Measurements from ENCODE around the gene PDZRN4. TPM values are rescaled to one million over a fixed set of nuclear protein-coding genes. Genes with fewer than 3 reads are reported as not detected.

PDZRN4 gene
- total RNA-seq, 1 experiment from 2014 or later: not detected

GRCh38 chr12:41459111-41459905 lies 271.2 kb downstream of the PDZRN4 start:
- no peak for DNase-seq (ENCODE audit: low read depth)

GRCh38 chr12:41459906-41460214 lies 271.7 kb downstream of the PDZRN4 start:
- DNase-seq (ENCODE audit: low read depth): no peak

- DNase-seq (ENCODE audit: low read depth): no peak
Measured at GRCh38 chr12:41460906-41461305, 272.8 kb downstream of the PDZRN4 start.

DNA sequence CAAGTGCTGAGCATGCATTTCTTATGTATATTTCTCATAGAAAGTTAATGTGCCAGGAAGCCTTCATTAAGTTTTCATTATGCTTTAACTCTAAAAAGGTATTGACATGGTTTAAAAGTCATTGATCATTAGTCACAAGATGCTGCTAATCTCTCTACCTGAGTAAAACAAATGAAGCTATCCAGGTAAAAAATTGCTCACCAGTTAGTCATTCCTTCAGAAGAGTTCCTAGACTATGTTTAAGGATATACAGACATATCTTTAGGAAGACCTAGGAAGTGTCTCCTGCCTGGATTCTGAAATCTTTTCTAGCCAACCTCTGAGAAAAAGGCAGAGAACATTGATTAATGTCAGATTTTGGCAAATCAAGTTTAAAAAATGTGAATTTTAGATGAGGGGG lies 274.2 kb downstream of the PDZRN4 start:
- no peak for DNase-seq (ENCODE audit: low read depth)

DNA sequence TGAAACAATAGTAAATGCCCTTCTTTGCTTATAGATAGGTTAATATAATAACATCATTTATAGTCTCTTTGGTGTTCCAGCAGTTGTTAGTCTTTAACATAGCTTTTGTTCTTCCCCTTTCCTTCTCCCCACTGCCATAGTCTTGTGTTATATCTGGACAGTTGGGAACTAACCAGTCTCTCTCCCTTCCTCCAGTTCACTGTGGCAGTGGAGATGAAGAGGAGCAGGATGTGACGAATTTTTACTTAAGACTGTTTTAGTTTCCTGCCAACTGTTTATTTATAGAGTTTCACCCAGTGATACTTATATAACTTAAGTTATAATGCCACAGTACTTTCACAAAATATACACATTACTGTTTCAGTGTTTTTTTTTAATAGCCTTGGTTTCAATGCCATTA lies 277.4 kb downstream of the PDZRN4 start:
- no peak for DNase-seq (ENCODE audit: low read depth)

DNA sequence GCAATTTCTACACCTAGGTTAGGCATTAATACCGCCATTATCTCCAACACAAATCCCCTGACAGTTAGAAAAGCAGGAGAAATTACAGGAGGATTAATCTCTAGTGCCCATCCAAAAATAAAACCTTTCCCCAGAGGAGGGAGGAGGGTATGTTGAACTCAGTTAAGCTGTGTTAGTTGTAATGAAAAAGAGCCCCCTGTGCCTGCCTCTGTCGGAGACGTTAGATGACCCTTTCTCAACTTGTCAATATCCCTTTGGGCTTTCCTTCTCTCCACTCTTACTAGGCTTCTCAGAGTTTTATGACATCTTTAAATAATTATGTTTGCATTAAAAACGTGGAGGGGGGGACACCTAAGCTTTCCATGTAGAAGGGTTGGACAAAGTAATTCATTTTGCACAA lies 278.2 kb downstream of the PDZRN4 start:
- DNase-seq (ENCODE audit: low read depth): no peak

DNA sequence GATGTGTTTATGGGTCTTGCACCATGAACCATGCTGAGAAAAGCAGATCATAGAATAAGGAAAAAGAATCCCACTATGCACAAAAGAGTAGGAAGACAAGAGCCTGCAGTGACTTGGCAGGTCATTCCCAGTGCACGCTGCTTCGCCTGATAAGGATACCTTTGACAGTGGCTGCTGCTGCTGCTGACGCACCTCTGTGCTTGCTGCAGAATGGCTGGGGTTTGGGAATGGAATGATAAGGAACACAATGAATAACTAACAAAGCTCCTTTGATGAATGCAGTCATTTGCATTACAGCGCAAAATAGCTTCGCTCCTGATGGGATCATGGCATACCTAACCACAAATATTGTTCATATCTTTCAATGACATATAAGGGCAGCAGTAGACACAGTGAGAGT lies 278.7 kb downstream of the PDZRN4 start:
- DNase-seq (ENCODE audit: low read depth): no peak

- DNase-seq (ENCODE audit: low read depth): no peak
Measured at GRCh38 chr12:41467591-41468325, 279.6 kb downstream of the PDZRN4 start.

GRCh38 chr12:41468341-41468740 lies 280.2 kb downstream of the PDZRN4 start:
- no peak for DNase-seq (ENCODE audit: low read depth)

DNA sequence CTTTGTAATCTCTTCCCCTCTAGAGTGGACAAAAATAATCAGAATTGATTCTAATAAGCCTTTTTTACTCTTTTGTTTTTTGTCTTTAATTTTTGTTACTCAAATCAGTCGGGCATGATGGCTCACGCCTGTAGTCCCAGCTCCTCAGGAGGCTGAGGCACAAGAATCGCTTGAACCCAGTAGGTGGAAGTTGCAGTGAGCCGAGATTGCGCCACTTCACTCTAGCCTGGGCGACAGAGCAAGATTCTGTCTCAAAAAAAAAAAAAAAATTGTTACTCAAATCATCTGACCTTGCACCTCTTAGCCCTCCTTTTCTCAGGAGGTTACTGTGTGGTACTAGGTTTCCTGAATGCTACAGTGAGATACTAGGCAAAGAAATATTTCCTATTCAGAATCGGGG lies 280.6 kb downstream of the PDZRN4 start:
- no peak for DNase-seq (ENCODE audit: low read depth)

GRCh38 chr12:41473441-41473840 lies 285.3 kb downstream of the PDZRN4 start:
- no peak for DNase-seq (ENCODE audit: low read depth)

GRCh38 chr12:41474001-41474400 lies 285.9 kb downstream of the PDZRN4 start:
- no peak for DNase-seq (ENCODE audit: low read depth)

- DNase-seq (ENCODE audit: low read depth): no peak
Measured at GRCh38 chr12:41476499-41477439, 288.6 kb downstream of the PDZRN4 start.

DNA sequence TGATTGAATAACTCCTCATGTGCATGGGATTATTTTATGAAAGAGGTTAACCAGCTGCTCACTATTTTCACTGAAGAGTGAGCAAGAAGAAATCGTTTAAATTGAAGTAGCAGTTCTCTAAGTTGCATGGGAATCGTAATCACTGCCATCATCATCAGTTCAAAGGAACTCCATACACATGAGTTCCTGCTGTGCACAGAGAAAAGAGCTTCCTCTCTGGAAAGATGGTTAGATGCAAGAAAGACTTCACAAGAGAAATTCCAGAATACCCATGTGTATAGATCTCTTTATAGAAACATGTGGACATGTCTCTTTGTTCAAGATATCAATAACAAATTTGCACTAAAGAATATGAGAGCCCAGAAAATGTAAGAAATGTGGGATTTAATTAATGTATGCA lies 291.3 kb downstream of the PDZRN4 start:
- no peak for DNase-seq (ENCODE audit: low read depth)

GRCh38 chr12:41485203-41485602 lies 297.1 kb downstream of the PDZRN4 start:
- DNase-seq (ENCODE audit: low read depth): peak; percentile 3

DNA sequence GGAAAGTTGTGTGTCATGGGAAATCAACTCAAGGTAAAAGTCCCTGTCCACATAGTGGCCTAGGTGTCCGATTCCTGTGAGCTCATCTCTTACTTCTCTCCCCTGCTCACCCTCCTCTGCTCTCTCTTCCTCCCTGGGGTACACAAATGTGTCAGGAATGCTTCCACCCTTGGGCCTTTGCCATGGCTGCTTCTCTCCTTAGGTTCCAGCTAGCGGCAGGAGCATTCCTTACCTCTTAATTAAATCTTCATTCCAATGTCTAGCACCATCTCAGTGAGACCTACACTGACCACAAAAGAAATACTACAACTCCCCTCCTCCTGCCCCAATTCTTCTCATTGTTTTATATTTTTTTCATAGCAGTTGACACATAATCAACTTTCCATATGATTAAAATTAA lies 298.6 kb downstream of the PDZRN4 start:
- DNase-seq (ENCODE audit: low read depth): peak; percentile 5

- no peak for DNase-seq (ENCODE audit: low read depth)
Measured at GRCh38 chr12:41496009-41496408, 307.9 kb downstream of the PDZRN4 start.

DNA sequence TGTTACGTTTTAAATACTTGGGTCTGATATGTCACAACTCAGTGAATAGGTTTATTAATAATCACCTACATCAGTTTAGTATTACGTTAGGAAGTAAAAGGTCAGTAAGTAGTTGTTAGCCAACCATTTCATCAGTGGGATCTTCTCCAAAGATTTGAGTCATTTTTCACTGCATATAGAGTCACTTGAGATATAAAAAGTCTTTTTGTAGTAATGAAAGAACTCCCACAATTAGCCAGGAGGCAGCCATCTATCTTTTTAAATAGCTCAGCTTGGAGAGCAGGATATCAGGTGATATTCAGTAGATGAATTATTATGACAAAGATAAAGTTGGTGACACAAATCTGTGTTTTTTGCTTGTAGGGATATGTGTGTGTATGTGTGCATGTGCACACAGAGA lies 309.3 kb downstream of the PDZRN4 start:
- no peak for DNase-seq (ENCODE audit: low read depth)

DNA sequence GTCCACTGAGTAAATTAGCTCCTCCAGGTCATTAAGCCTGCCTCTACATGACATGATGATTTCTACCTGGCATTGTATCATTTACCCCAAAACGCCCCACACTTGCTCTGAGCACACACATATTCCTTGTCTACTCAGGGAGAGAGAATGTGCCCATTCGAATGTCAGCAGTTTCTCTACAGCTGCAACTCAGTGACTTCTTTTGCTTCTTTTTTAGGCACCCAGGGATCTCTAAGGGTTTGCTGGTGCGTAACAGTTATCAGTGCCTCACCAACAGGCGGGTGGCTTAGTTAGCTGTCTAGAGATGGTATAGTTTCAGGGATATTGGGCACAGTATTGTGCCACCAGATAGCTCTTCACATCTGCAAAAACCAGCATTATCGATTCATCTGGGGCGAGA lies 316.9 kb downstream of the PDZRN4 start:
- no peak for DNase-seq (ENCODE audit: low read depth)

DNA sequence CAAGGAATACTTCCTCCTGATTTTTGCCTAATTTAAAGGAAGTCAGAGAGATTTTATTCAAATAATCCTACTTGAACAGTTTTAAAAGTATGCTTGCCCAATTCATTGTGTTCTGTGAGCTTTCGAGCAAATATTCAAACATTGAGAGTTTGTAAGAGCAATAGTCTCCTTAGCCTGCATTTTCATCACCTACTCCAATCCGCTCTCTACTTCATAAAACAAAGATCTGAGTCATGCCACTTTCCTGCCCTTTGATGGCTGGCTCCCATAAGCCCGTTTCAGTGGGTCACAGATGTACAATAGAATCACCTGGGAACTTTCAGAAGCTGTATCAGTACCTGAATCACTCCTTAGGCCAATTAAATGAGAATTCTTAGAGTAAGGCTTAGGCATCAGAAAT lies 319.2 kb downstream of the PDZRN4 start:
- no peak for DNase-seq (ENCODE audit: low read depth)

GRCh38 chr12:41509271-41510055 lies 321.3 kb downstream of the PDZRN4 start:
- DNase-seq (ENCODE audit: low read depth): no peak

- DNase-seq (ENCODE audit: low read depth): no peak
Measured at GRCh38 chr12:41510470-41510869, 322.4 kb downstream of the PDZRN4 start.
